Keratinocyte (primary cell): Measurements from ENCODE around the gene CYP2D6.

Experiments used
- CTCF ChIP-seq, 3 experiments: IDR thresholded peaks in 1 of 3; conservative IDR thresholded peaks in 1 of 3; optimal IDR thresholded peaks in 1 of 3; 2 replicates in 2 of 3; 3 replicates in 1 of 3; pipeline versions ENCODE3 to v1.5.1; 2011; ENCODE audit warnings: low read length in 3 of 3, mild to moderate bottlenecking in 3 of 3, moderate library complexity in 2 of 3, control low read depth in 1 of 3, inconsistent platforms in 1 of 3; ENCODE audit not compliant: insufficient read depth in 2 of 3; ENCODE audit errors: extremely low read depth in 1 of 3
- EZH2 ChIP-seq: IDR thresholded peaks from one replicate; pipeline ENCODE4 v1.6.1; 2012; ENCODE audit warnings: inconsistent platforms, mild to moderate bottlenecking, low read length, moderate library complexity

DNA sequence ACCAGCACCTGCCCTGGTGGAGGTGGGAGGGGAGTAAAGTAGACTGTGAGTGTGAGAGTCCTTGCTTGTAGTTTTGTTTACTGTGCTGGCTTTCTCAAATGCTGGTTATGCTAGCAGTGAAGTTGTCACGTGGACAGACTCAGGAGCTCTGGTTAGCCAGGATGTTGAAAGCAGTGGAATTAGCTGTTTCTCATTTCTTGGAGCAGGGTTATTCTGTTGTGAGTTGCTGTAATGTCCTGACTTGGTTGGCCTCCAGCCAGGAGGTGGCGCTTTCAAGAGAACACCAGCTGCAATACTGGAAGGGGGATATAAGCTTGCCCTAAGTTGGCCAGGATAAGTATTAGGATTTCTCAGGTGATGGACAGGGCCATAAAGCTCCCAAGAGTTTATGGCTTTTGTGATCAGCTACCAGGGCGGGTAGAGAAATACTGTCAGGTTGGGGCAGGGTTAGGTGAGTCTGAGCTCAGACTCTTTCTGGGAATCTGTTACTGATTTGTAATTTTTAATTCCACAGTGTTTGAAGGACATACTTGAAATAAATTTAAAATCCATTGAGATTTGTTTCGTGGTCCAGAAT is 13.7 kb downstream of the CYP2D6 start:
- TF ChIP-seq CTCF (optimal IDR thresholded peaks at IDR 0.05 in 1 of 3, IDR thresholded peaks at IDR 0.05 in 1 of 3, conservative IDR thresholded peaks at IDR 0.05 in 1 of 3; ENCODE audit: extremely low read depth in 1 of 3, insufficient read depth in 2 of 3, low read length in 3 of 3) (no peak), EZH2 (no peak)
